ENCODE measurements around the gene RIN3.

RIN3 gene

GRCh38 chr14:92692822-92693226 lies 179.2 kb downstream of the RIN3 start:
- no peak overlapping the region for H3K27ac ChIP-seq (ENCODE audit: low read depth, low read length)

DNA sequence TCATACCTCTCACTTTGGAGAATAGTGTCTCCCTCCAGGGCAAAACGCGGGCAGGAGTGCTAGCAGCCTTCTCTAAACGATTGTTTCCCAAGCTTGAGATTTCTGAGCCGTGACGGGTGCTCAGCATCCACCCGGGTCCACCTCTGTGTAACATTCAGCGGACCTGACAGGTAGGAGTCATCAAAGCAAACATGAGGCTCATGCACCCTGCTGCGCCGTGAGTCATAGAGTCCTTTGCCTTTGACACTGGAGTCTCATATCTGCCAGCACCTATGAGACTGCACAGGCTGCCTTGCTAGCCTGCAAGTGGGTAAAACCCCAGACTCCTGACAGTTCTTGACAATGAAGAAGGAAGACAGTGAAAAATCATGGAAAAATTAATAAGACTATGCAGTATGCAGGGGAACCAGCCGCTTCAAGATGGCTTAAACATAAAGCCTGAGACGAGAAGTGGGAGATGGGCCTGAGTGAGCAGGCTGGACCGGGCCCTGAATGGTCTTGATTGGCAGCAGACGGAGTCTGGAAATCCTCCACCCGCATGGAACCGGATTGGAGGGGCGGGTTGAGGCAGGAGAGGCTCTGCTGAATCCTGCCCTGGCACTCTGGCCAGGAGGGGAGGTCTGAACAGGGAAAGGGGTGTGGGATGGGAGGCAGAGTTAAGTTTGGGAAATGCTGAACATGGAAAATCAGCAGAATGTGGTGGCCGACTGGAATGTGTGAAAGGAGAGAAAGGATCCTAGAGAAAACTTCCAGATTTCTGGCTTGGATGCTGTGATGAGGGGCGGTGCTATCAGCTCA lies 180.6 kb downstream of the RIN3 start:
- Histone ChIP-seq H3K27me3 (ENCODE audit: control insufficient read depth, insufficient read depth, low read length) (no peaks in the 10 kb centered on the region), H3K9ac (ENCODE audit: low read depth, low read length) (no peak overlapping the region), H3K27ac (ENCODE audit: low read depth, low read length) (no peak overlapping the region), H3K4me3 (ENCODE audit: low read depth, low read length) (no peak overlapping the region), H3K9me3 (ENCODE audit: control insufficient read depth, insufficient read depth, low read length) (no peaks in the 10 kb centered on the region), H3K4me1 (ENCODE audit: control insufficient read depth, insufficient read depth, low read length) (no peaks in the 10 kb centered on the region), H3K36me3 (ENCODE audit: control insufficient read depth, insufficient read depth, low read length) (no peaks in the 10 kb centered on the region)

More at GRCh38 chr14:92692822-92693226, 179.2 kb downstream of the RIN3 start:
- Histone ChIP-seq H3K4me1 (ENCODE audit: control insufficient read depth, insufficient read depth, low read length) (no peaks in the 10 kb centered on the region), H3K9ac (ENCODE audit: low read depth, low read length) (no peak overlapping the region), H3K9me3 (ENCODE audit: control insufficient read depth, insufficient read depth, low read length) (no peaks in the 10 kb centered on the region), H3K4me3 (ENCODE audit: low read depth, low read length) (no peak overlapping the region), H3K27me3 (ENCODE audit: control insufficient read depth, insufficient read depth, low read length) (peaks cover 12% of the 10 kb centered on the region), H3K36me3 (ENCODE audit: control insufficient read depth, insufficient read depth, low read length) (no peaks in the 10 kb centered on the region)

- Histone ChIP-seq H3K27ac (ENCODE audit: low read depth, low read length) (no peak overlapping the region), H3K36me3 (ENCODE audit: control insufficient read depth, insufficient read depth, low read length) (no peaks in the 10 kb centered on the region), H3K4me1 (ENCODE audit: control insufficient read depth, insufficient read depth, low read length) (no peaks in the 10 kb centered on the region), H3K27me3 (ENCODE audit: control insufficient read depth, insufficient read depth, low read length) (no peaks in the 10 kb centered on the region), H3K9ac (ENCODE audit: low read depth, low read length) (no peak overlapping the region), H3K9me3 (ENCODE audit: control insufficient read depth, insufficient read depth, low read length) (no peaks in the 10 kb centered on the region), H3K4me3 (ENCODE audit: low read depth, low read length) (no peak overlapping the region)
Measured at GRCh38 chr14:92694807-92695206, 181.2 kb downstream of the RIN3 start.

DNA sequence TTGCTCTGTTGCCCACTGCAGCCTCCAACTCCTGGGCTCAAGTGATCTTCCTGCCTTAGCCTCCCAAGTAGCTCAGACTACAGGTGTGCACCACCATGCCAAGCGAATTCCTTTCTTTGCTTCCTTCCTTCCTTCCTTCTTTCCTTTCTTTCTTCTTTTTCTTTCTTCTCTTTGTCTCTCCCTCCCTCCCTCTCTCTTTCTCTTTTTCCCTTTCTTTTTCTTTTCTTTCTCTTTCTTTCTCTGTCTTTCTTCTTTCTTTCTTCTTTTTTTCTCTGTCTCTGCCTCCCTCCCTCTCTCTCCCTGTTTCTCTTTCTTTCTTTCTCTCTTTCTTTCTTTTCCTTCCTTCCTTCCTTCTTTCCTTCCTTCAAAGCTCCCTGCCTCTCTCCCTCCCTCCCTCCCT lies 182.0 kb downstream of the RIN3 start:
- H3K36me3 ChIP-seq (ENCODE audit: control insufficient read depth, insufficient read depth, low read length), result no peaks in the 10 kb centered on the region
- no peak overlapping the region for H3K27ac ChIP-seq (ENCODE audit: low read depth, low read length)
- no peaks in the 10 kb centered on the region for H3K9me3 ChIP-seq (ENCODE audit: control insufficient read depth, insufficient read depth, low read length)
- no peak overlapping the region for H3K4me3 ChIP-seq (ENCODE audit: low read depth, low read length)
- no peaks in the 10 kb centered on the region for H3K4me1 ChIP-seq (ENCODE audit: control insufficient read depth, insufficient read depth, low read length)
- H3K27me3 ChIP-seq (ENCODE audit: control insufficient read depth, insufficient read depth, low read length), result no peaks in the 10 kb centered on the region
- H3K9ac ChIP-seq (ENCODE audit: low read depth, low read length), result no peak overlapping the region

DNA sequence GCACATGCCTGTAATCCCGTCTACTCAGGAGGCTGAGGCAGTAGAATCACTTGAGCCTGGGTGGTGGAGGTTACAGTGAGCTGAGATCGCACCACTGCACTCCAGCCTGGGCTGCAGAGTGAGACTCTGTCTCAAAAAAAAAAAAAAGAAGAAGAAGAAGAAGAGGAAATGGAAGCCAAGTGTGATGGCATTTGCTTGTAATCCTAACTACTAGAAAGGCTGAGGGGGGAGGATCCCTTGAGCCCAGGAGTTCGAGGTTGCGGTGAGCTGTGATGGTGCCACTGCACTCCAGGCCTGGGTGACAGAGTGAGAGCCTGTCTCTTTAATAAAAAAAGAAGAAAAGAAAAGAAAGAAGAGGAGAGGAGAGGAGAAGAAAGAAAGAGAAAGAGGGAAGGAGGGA lies 182.8 kb downstream of the RIN3 start:
- no peaks in the 10 kb centered on the region for H3K4me1 ChIP-seq (ENCODE audit: control insufficient read depth, insufficient read depth, low read length)
- H3K9me3 ChIP-seq (ENCODE audit: control insufficient read depth, insufficient read depth, low read length), result no peaks in the 10 kb centered on the region
- H3K27me3 ChIP-seq (ENCODE audit: control insufficient read depth, insufficient read depth, low read length), result no peaks in the 10 kb centered on the region
- no peak overlapping the region for H3K27ac ChIP-seq (ENCODE audit: low read depth, low read length)
- no peak overlapping the region for H3K9ac ChIP-seq (ENCODE audit: low read depth, low read length)
- no peaks in the 10 kb centered on the region for H3K36me3 ChIP-seq (ENCODE audit: control insufficient read depth, insufficient read depth, low read length)
- H3K4me3 ChIP-seq (ENCODE audit: low read depth, low read length), result no peak overlapping the region

- no peak overlapping the region for H3K9ac ChIP-seq (ENCODE audit: low read depth, low read length)
- no peaks in the 10 kb centered on the region for H3K36me3 ChIP-seq (ENCODE audit: control insufficient read depth, insufficient read depth, low read length)
- no peaks in the 10 kb centered on the region for H3K27me3 ChIP-seq (ENCODE audit: control insufficient read depth, insufficient read depth, low read length)
- no peaks in the 10 kb centered on the region for H3K9me3 ChIP-seq (ENCODE audit: control insufficient read depth, insufficient read depth, low read length)
- H3K4me1 ChIP-seq (ENCODE audit: control insufficient read depth, insufficient read depth, low read length), result no peaks in the 10 kb centered on the region
- H3K4me3 ChIP-seq (ENCODE audit: low read depth, low read length), result no peak overlapping the region
- no peak overlapping the region for H3K27ac ChIP-seq (ENCODE audit: low read depth, low read length)
Measured at GRCh38 chr14:92698393-92698792, 184.8 kb downstream of the RIN3 start.

DNA sequence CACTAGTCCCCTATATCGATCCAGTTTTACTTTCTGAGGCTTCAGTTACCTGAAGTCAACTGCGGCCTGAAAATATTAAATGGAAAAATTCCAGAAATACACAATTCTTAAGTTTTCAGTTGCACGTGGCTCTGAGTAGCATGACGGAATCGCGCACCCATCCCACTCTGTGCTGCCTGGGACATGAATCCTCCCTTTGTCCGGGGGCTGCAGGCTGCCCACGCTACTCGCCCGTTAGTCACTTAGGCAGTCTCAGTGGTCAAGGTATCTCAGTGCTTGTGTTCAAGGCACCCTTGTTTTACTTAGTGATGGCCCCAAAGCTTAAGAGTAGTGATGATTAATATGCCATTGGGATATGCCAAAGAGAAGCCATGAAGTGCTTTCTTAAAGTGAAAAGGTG lies 188.2 kb downstream of the RIN3 start:
- no peak overlapping the region for H3K27ac ChIP-seq (ENCODE audit: low read depth, low read length)
- no peak overlapping the region for H3K9ac ChIP-seq (ENCODE audit: low read depth, low read length)
- peaks cover 20% of the 10 kb centered on the region; the same call in 1 of the 2 replicates for H3K36me3 ChIP-seq (ENCODE audit: control insufficient read depth, insufficient read depth, low read length)
- H3K9me3 ChIP-seq (ENCODE audit: control insufficient read depth, insufficient read depth, low read length), result no peaks in the 10 kb centered on the region
- H3K4me1 ChIP-seq (ENCODE audit: control insufficient read depth, insufficient read depth, low read length), result no peaks in the 10 kb centered on the region
- no peaks in the 10 kb centered on the region for H3K27me3 ChIP-seq (ENCODE audit: control insufficient read depth, insufficient read depth, low read length)
- H3K4me3 ChIP-seq (ENCODE audit: low read depth, low read length), result no peak overlapping the region

DNA sequence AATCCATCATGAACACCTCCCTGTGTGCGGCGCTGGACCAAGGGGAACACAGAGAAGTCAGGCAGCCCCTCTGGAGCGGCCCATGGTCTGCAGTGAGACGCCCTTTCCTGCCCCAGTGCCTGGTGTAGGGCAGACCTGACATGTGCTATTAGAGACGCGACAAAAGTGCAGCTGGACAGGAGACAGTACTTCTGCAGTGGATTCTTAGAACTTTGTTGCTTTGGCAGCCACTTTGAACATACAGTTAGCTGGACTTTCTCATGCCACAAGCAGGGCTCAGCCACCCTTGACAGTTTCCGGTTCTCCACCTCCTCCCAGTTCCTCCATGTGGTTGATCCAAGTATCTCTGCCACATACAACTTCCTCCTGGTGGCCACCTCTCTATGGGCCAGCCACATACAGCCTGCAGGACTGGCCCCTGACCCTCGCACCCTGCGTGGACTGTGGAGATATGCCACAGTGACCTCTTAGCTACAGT lies 188.9 kb downstream of the RIN3 start:
- peaks cover 26% of the 10 kb centered on the region; the same call in 1 of the 2 replicates for H3K36me3 ChIP-seq (ENCODE audit: control insufficient read depth, insufficient read depth, low read length)
- no peaks in the 10 kb centered on the region for H3K9me3 ChIP-seq (ENCODE audit: control insufficient read depth, insufficient read depth, low read length)
- H3K27ac ChIP-seq (ENCODE audit: low read depth, low read length), result no peak overlapping the region
- H3K27me3 ChIP-seq (ENCODE audit: control insufficient read depth, insufficient read depth, low read length), result no peaks in the 10 kb centered on the region
- no peak overlapping the region for H3K9ac ChIP-seq (ENCODE audit: low read depth, low read length)
- no peak overlapping the region for H3K4me3 ChIP-seq (ENCODE audit: low read depth, low read length)
- H3K4me1 ChIP-seq (ENCODE audit: control insufficient read depth, insufficient read depth, low read length), result no peaks in the 10 kb centered on the region

DNA sequence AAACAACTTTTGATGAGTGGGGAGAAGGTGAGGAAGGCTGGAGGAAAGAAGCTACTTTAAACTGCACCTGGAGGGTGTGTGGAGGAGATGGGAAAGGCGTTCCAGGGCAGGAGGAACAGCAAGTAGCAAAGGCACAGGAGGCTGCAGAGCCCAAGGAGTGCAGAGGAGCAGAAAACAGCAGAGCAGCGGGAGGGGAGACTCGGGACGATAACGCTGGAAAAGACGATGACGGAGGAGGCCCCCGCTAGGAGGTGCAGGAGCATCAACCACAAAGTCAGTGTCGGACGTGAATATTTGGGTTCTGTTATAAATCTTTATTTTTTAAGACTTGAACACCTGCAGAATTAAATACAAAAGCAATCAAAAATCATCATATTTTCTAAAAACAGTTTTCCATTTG lies 189.9 kb downstream of the RIN3 start:
- Histone ChIP-seq H3K4me3 (ENCODE audit: low read depth, low read length) (no peak overlapping the region), H3K4me1 (ENCODE audit: control insufficient read depth, insufficient read depth, low read length) (no peaks in the 10 kb centered on the region), H3K27ac (ENCODE audit: low read depth, low read length) (no peak overlapping the region)

GRCh38 chr14:92704036-92704804 lies 190.6 kb downstream of the RIN3 start:
- H3K9ac ChIP-seq (ENCODE audit: low read depth, low read length), result no peak overlapping the region

More for the DNA sequence above, 189.9 kb downstream of the RIN3 start:
- H3K36me3 ChIP-seq (ENCODE audit: control insufficient read depth, insufficient read depth, low read length), result peaks cover 27% of the 10 kb centered on the region; the same call in 1 of the 2 replicates
- H3K9ac ChIP-seq (ENCODE audit: low read depth, low read length), result no peak overlapping the region
- H3K9me3 ChIP-seq (ENCODE audit: control insufficient read depth, insufficient read depth, low read length), result no peaks in the 10 kb centered on the region
- no peaks in the 10 kb centered on the region for H3K27me3 ChIP-seq (ENCODE audit: control insufficient read depth, insufficient read depth, low read length)

DNA sequence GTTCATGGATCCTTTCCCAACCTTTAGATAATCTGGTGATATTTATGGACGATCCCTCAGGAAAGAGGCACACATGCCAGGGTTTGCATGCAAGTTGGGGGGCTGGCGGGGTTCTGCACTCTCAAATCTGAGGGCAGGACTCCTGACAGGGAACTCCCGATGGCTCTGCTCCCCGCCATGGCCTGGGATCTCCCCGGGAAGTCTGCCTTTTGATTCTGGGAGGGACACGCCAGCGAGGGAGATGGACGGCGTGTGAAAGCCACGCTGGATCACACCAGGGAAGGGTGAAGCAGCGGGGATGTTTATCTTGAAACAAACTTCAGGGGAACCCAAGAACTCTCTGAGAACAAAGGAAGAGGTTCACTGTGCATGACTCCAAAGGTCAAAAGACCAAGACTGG lies 191.2 kb downstream of the RIN3 start:
- H3K9ac ChIP-seq (ENCODE audit: low read depth, low read length), result no peak overlapping the region
- H3K4me1 ChIP-seq (ENCODE audit: control insufficient read depth, insufficient read depth, low read length), result no peaks in the 10 kb centered on the region
- H3K4me3 ChIP-seq (ENCODE audit: low read depth, low read length), result no peak overlapping the region
- H3K27me3 ChIP-seq (ENCODE audit: control insufficient read depth, insufficient read depth, low read length), result no peaks in the 10 kb centered on the region
- H3K9me3 ChIP-seq (ENCODE audit: control insufficient read depth, insufficient read depth, low read length), result no peaks in the 10 kb centered on the region
- no peak overlapping the region for H3K27ac ChIP-seq (ENCODE audit: low read depth, low read length)
- H3K36me3 ChIP-seq (ENCODE audit: control insufficient read depth, insufficient read depth, low read length), result peaks cover 34% of the 10 kb centered on the region

More at GRCh38 chr14:92704036-92704804, 190.6 kb downstream of the RIN3 start:
- Histone ChIP-seq H3K27ac (ENCODE audit: low read depth, low read length) (no peak overlapping the region), H3K4me1 (ENCODE audit: control insufficient read depth, insufficient read depth, low read length) (no peaks in the 10 kb centered on the region), H3K9me3 (ENCODE audit: control insufficient read depth, insufficient read depth, low read length) (no peaks in the 10 kb centered on the region), H3K27me3 (ENCODE audit: control insufficient read depth, insufficient read depth, low read length) (no peaks in the 10 kb centered on the region), H3K36me3 (ENCODE audit: control insufficient read depth, insufficient read depth, low read length) (peaks cover 28% of the 10 kb centered on the region; the same call in 1 of the 2 replicates), H3K4me3 (ENCODE audit: low read depth, low read length) (no peak overlapping the region)
